Cardiac muscle cell (in vitro differentiated cells and primary cell): ENCODE data around the gene SH3BP5. TPM values are rescaled to one million over a fixed set of nuclear protein-coding genes. Genes with fewer than 3 reads are reported as not detected.

Source experiments
- DNase-seq, 2 donors: peaks; one replicate each; pipeline versions ENCODE4 v3.0.0 to v3.0.0-alpha.2; 2010 to 2017; ENCODE audit warnings: low read depth in 1 of 2, low spot score in 1 of 2
- H3K27ac ChIP-seq: fragments of 200-600 bp; sonication (generic); 2 replicates; pipeline ENCODE4 v1.5.1; 2016
- H3K27me3 ChIP-seq: fragments of 200-600 bp; sonication (generic); 2 replicates; pipeline ENCODE4 v1.6.0; 2016; ENCODE audit warnings: control low read depth
- H3K36me3 ChIP-seq: fragments of 200-600 bp; sonication (generic); 2 replicates; pipeline ENCODE4 v1.5.1; 2016; ENCODE audit warnings: control low read depth
- H3K4me1 ChIP-seq: fragments of 200-600 bp; sonication (generic); 2 replicates; pipeline ENCODE4 v1.8.1; 2017; ENCODE audit warnings: low read depth, mild to moderate bottlenecking, mixed run types
- H3K4me3 ChIP-seq: fragments of 200-600 bp; sonication (generic); 2 replicates; pipeline ENCODE4 v1.5.1; 2016; ENCODE audit warnings: mild to moderate bottlenecking
- H3K9me3 ChIP-seq: fragments of 200-600 bp; sonication (generic); 2 replicates; pipeline ENCODE4 v1.5.1; 2017; ENCODE audit warnings: low read depth, mild to moderate bottlenecking, control low read depth
- polyA plus RNA-seq: library from polyadenylated mRNA; unstranded; fragments of >200 nt; fragmentation: Nextera tagmentation; extraction: Ambion mirVana; gene quantifications from 2 replicates; pipeline ENCODE4 v1.2.1, GENCODE V29; 2016
- total RNA-seq: library from RNA; depleted of rRNA; stranded (reverse); fragments of >200 nt; gene quantifications from 2 replicates; pipeline ENCODE4 v1.2.3, GENCODE V29; 2016
- TF ChIP-seq, protein P1 (sequence below): IDR thresholded peaks from 2 replicates; pipeline ENCODE4 v1.5.1; 2012; ENCODE audit warnings: low read depth, mild to moderate bottlenecking, low read length

The SH3BP5 gene
- total and polyA plus RNA-seq, 2 experiments from 2014 or later: 10.6 to 18.5 TPM

GRCh38 chr3:15314276-15314675, 18.1 kb downstream of the SH3BP5 start:
- no peak for DNase-seq
- Histone ChIP-seq H3K4me1 (peaks cover 13% of the 10 kb centered on the region), H3K27me3 (no peaks in the 10 kb centered on the region), H3K4me3 (no peak overlapping the region), H3K9me3 (no peaks in the 10 kb centered on the region), H3K27ac (no peak overlapping the region), H3K36me3 (no peaks in the 10 kb centered on the region)
- TF ChIP-seq, protein P1, sequence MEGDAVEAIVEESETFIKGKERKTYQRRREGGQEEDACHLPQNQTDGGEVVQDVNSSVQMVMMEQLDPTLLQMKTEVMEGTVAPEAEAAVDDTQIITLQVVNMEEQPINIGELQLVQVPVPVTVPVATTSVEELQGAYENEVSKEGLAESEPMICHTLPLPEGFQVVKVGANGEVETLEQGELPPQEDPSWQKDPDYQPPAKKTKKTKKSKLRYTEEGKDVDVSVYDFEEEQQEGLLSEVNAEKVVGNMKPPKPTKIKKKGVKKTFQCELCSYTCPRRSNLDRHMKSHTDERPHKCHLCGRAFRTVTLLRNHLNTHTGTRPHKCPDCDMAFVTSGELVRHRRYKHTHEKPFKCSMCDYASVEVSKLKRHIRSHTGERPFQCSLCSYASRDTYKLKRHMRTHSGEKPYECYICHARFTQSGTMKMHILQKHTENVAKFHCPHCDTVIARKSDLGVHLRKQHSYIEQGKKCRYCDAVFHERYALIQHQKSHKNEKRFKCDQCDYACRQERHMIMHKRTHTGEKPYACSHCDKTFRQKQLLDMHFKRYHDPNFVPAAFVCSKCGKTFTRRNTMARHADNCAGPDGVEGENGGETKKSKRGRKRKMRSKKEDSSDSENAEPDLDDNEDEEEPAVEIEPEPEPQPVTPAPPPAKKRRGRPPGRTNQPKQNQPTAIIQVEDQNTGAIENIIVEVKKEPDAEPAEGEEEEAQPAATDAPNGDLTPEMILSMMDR: no peak

GRCh38 chr3:15313461-15313860, 18.9 kb downstream of the SH3BP5 start:
- Histone ChIP-seq H3K27ac (no peak overlapping the region), H3K27me3 (no peaks in the 10 kb centered on the region), H3K9me3 (no peaks in the 10 kb centered on the region), H3K4me3 (no peak overlapping the region), H3K4me1 (peaks cover 13% of the 10 kb centered on the region), H3K36me3 (no peaks in the 10 kb centered on the region)
- peak in 1 of 2 donors; percentile 81 for DNase-seq
- TF ChIP-seq, protein P1: no peak

DNA sequence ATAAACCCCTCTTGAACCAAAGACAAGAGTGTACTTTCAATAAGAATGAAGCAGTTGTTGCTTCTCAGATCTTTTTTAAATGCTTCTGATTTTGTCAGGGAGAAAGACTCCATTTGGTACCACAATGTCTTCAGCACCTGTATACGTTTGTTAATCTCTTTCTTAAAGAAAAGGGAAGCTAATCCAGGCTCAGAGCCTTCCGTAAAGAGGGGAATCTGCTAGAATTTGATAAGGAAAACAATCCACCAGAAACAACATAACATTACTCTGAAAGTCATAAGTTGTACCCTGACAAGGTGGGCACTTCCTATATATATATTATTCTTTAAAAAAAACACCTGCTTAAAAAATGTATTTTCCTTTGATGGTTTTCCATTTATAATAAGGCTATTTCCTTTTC, 19.8 kb downstream of the SH3BP5 start:
- no peaks in the 10 kb centered on the region for H3K36me3 ChIP-seq
- no peak for DNase-seq
- TF ChIP-seq, protein P1: no peak
- H3K27ac ChIP-seq: no peak overlapping the region
- H3K4me1 ChIP-seq: peaks cover 21% of the 10 kb centered on the region
- no peaks in the 10 kb centered on the region for H3K27me3 ChIP-seq
- H3K4me3 ChIP-seq: no peak overlapping the region
- H3K9me3 ChIP-seq: no peaks in the 10 kb centered on the region

GRCh38 chr3:15310491-15311370, 21.7 kb downstream of the SH3BP5 start:
- TF ChIP-seq, protein P1: no peak
- Histone ChIP-seq H3K27ac (peak overlapping the region; percentile 63), H3K4me1 (peaks cover 23% of the 10 kb centered on the region)

DNA sequence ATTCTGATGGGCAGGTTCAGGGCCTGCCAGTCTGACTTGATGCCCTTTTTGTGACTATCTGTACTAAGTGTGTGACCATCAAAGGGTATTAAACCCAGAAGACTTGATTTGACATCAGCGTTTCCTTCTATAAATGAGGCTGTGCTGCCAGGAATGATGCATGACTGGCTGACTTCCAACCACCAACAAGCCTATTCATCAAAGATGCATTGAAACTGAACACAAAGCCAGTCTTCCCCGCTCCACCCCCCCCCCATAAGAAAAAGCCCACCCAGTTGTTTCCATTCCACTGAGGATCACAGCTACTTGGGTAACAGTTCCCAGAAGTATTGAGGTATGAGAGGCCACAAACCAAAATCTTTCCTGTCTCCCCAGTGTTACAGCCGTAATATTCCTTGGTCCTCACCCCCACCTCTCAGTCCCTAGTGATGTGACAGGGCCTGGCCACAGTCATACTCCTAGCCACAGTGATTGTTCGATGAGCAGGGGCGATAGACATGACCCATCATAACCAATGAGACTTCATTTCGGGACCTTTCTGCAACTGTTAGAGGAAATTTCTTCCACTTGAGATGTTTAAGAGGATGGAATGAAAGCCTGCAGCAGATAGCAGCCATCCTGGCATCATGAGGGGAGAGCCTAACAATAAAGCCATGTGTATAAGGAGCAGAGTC, 22.6 kb downstream of the SH3BP5 start:
- no peak for DNase-seq
- H3K27ac ChIP-seq: peak overlapping the region; percentile 63
- H3K27me3 ChIP-seq: no peaks in the 10 kb centered on the region
- H3K4me1 ChIP-seq: peaks cover 32% of the 10 kb centered on the region
- H3K4me3 ChIP-seq: no peak overlapping the region
- H3K36me3 ChIP-seq: no peaks in the 10 kb centered on the region
- no peaks in the 10 kb centered on the region for H3K9me3 ChIP-seq
- TF ChIP-seq, protein P1: no peak

More at GRCh38 chr3:15310491-15311370, 21.7 kb downstream of the SH3BP5 start:
- H3K4me3 ChIP-seq: no peak overlapping the region
- H3K27me3 ChIP-seq: no peaks in the 10 kb centered on the region
- no peaks in the 10 kb centered on the region for H3K9me3 ChIP-seq
- DNase-seq: peak in 1 of 2 donors; percentile 75
- H3K36me3 ChIP-seq: no peaks in the 10 kb centered on the region
